SK-N-MC (cell line): ENCODE measurements around the gene SCD5.

ENCODE experiments used
- DNase-seq: peaks from one replicate; pipeline ENCODE4 v3.0.0-alpha.2; 2011; ENCODE audit warnings: low read depth, low spot score
- H3K27ac ChIP-seq: fragments of 200-600 bp; sonication (generic); 2 replicates; pipeline ENCODE4 v1.5.1; 2016; ENCODE audit warnings: mixed run types
- H3K36me3 ChIP-seq: fragments of 200-600 bp; sonication (generic); 2 replicates; pipeline ENCODE4 v1.6.1; 2017; ENCODE audit warnings: antibody characterized with exemption, low read length, mixed read lengths; ENCODE audit not compliant: insufficient read depth
- H3K4me3 ChIP-seq: fragments of 200-600 bp; sonication (generic); 2 replicates; pipeline ENCODE4 v1.5.1; 2016
- H3K9ac ChIP-seq: fragments of 200-600 bp; sonication (generic); 2 replicates; pipeline ENCODE4 v1.8.0; 2017; ENCODE audit warnings: mixed run types, mixed read lengths; ENCODE audit not compliant: insufficient read length
- H3K9me3 ChIP-seq: fragments of 200-600 bp; sonication (generic); 2 replicates; pipeline ENCODE4 v1.6.1; 2017; ENCODE audit warnings: low read depth, mild to moderate bottlenecking, antibody characterized with exemption, low read length, moderate library complexity, mixed read lengths
- EZH2 ChIP-seq: fragments of 200-600 bp; sonication (generic); IDR thresholded peaks from one replicate; pipeline ENCODE4 v1.6.1; 2017; ENCODE audit warnings: antibody characterized with exemption
- FOXP2 ChIP-seq: optimal IDR thresholded peaks from 2 replicates; pipeline ENCODE3; 2011; ENCODE audit warnings: mild to moderate bottlenecking, moderate library complexity; ENCODE audit not compliant: insufficient read depth; ENCODE audit errors: extremely low read length, control extremely low read depth
- POLR2AphosphoS5 ChIP-seq: IDR thresholded peaks from 2 replicates; pipeline ENCODE4 v1.6.1; 2012; ENCODE audit warnings: mild to moderate bottlenecking, low read depth, low read length, borderline replicate concordance

Gene SCD5

DNA sequence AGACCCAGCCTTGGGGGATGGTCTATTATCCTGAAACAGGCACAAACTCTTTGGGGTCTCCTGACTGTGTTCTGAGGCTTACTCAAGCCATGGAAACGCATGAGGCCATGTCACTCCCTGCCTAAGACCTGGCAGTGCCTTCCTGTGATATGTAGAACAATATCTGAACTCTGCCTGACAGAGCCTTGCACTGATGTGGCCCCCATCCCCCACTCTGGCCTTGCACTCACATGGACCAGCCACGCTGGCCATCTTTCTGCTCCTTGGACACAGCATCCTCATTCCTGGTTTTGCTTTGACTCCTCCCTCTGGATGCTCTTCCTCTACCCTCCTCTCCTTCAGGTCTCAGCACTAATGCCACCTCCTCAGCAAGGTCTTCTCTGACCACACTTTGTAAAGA, 100.2 kb downstream of the SCD5 start:
- no peaks in the 10 kb centered on the region for H3K36me3 ChIP-seq
- H3K9me3 ChIP-seq = no peaks in the 10 kb centered on the region
- no peak overlapping the region for H3K9ac ChIP-seq
- TF ChIP-seq FOXP2 = no peak
- no peak for TF ChIP-seq EZH2
- no peak for TF ChIP-seq POLR2AphosphoS5
- H3K27ac ChIP-seq = no peak overlapping the region
- DNase-seq = no peak
- H3K4me3 ChIP-seq = no peak overlapping the region

DNA sequence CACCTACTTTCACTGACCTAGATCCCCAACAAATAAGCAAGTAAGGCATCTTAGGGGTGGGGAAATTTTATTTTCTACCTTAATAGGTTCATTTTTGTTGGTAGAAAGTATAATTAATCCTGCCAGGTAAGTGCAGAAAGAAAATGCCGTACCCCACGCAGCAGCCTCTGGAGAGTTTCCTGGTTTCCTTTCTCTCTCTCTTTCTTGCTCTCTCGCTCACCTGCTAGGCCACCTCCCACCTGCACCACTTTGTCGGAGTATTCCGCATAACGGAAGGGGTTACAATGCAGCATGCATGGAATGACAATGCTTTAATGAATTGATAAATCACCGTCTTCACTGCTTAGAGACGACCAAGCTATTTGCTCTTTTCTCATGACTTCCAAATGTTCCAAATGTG, 101.0 kb downstream of the SCD5 start:
- TF ChIP-seq POLR2AphosphoS5 = no peak
- no peak for TF ChIP-seq EZH2
- no peak for DNase-seq
- H3K4me3 ChIP-seq = no peak overlapping the region

DNA sequence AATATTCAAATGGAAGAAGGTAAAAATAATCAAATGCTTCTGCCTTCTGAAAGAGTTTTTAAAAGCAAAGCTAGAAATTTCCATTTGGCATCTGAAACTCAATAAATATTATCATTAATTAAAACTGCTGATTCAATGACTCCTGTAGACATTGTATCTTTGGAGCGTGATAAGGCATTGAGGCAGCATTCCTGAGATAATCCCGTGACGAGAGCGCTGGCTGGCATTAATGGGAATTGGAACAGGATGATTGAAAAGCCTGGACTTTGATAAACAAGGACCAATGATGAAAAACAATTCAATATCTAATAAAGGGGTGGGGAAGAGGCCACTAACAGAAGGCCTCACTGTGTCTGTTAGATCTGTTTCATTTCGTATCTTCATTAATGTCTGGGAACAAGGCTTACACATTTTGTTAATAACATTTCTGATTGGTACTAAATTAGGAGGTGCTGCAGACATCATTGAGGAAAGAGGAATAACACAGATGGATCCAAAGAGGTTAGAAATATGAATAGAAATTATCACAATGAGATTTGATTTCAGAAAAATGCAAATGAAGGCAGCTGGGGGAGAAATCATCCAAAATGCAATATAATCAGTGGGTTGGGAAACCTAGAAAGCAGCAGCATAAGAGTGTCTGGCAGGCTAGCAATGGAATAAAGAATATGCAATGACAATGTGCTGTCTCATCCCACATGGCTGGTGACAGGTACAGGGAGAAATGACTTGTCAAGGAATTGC, 102.3 kb downstream of the SCD5 start:
- DNase-seq = no peak
- Histone ChIP-seq H3K27ac (no peak overlapping the region), H3K4me3 (no peak overlapping the region), H3K9me3 (no peaks in the 10 kb centered on the region), H3K9ac (no peak overlapping the region), H3K36me3 (no peaks in the 10 kb centered on the region)
- TF ChIP-seq FOXP2 (no peak), EZH2 (no peak), POLR2AphosphoS5 (no peak)

More for the DNA sequence above, 101.0 kb downstream of the SCD5 start:
- H3K27ac ChIP-seq = no peak overlapping the region
- H3K9ac ChIP-seq = no peak overlapping the region
- no peaks in the 10 kb centered on the region for H3K9me3 ChIP-seq
- no peaks in the 10 kb centered on the region for H3K36me3 ChIP-seq

DNA sequence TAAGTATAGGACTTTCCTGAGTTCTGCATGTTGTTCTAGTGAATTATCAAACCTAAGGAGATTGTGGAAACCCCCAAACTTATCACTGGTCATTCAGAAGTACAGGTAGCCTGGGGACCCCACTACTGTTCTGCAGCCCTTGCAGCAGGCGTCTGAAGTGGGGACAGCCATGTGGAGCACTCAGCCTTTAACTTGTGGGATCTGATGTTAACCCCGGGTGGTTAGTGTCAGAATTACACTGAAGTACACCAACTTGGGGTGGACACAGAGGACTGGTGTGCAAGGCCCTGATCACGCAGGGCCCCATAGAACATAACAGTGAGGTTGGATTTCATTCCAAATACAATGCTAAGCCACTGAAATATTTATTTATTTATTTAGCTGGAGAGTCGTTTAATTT, 103.7 kb downstream of the SCD5 start:
- no peaks in the 10 kb centered on the region for H3K9me3 ChIP-seq
- no peak overlapping the region for H3K9ac ChIP-seq
- H3K36me3 ChIP-seq = no peaks in the 10 kb centered on the region
- H3K27ac ChIP-seq = no peak overlapping the region
- no peak for DNase-seq
- no peak overlapping the region for H3K4me3 ChIP-seq
- TF ChIP-seq POLR2AphosphoS5 (no peak), FOXP2 (no peak), EZH2 (no peak)

DNA sequence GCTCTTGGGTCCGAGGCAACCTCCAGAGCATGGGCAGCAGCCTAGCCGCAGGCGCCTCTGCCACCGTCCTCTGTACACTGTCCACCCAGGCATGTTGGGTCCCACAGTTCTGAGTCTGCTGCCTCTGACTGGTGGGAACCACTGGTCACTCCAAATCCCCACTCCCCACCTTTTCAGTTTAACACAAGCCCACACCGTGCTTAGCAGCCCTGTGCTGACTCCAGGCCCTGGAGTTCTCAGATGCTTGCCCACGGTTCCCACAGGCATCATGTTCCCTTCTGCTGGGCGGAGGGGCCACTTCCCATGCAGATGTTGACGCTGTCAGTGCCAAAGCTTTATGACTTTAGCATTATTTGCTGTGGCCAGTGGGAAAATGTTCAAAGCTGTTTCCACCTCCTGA, 104.5 kb downstream of the SCD5 start:
- no peaks in the 10 kb centered on the region for H3K9me3 ChIP-seq
- no peak overlapping the region for H3K27ac ChIP-seq

DNA sequence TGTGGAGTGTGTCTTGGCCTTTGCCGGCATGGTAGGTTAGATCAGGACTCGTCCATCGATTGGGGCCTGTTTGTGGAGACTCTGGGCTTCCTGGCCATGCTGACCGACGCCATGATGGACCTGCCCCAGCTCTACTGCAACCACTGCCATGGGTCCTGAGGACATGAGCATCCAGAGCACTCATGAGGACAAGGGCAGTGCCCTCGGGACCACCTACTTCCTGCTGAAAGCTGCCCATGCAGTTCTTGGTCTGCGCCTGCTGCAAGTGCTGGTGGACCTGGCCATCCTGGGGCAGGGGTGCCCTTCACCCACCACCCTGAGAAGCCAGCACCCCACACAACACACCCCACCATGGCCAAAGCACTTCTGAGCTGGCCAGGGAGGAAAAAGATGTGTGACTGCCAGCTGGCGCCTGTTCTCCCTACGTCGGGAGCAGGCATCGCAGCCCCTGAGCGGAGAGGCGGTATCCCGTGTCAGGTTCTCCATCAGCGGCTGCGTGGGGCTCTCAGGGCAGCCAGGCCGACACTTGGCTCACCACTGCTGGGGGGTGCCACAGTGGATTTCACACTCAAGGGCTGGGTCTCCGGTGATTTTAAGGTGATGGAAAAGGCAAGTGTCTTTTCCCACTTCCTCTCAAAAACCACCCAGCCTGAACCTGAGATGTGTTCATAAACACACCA, 106.4 kb downstream of the SCD5 start:
- H3K4me3 ChIP-seq = no peak overlapping the region
- H3K36me3 ChIP-seq = no peaks in the 10 kb centered on the region

More for the DNA sequence above, 104.5 kb downstream of the SCD5 start:
- H3K9ac ChIP-seq = no peak overlapping the region
- TF ChIP-seq EZH2 (no peak), FOXP2 (no peak), POLR2AphosphoS5 (no peak)
- no peak overlapping the region for H3K4me3 ChIP-seq
- H3K36me3 ChIP-seq = no peaks in the 10 kb centered on the region
- DNase-seq = no peak

DNA sequence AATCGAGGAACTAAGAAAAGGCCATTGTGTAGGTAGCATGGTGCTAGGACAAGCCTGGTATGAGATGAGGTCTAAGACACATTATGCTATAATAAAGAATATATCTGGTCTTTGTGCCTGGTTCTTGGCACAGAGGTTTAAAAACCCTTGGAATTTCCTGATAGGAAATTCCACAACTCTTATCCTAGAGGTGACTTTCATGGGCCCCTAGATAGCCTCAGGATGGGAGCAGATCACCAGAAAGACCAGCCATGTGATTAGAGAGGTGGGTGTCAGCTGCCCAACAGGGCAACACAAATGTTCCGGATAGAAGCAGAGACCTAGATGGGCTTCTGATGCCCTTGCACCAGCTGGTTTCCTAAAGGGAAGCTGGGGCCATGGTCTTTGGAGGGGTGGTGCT, 107.2 kb downstream of the SCD5 start:
- no peak for DNase-seq
- TF ChIP-seq EZH2 = no peak
- TF ChIP-seq POLR2AphosphoS5 = no peak
- TF ChIP-seq FOXP2 = no peak
- no peak overlapping the region for H3K9ac ChIP-seq
- H3K36me3 ChIP-seq = no peaks in the 10 kb centered on the region
- no peak overlapping the region for H3K4me3 ChIP-seq
- H3K9me3 ChIP-seq = no peaks in the 10 kb centered on the region
- H3K27ac ChIP-seq = no peak overlapping the region

More for the DNA sequence above, 106.4 kb downstream of the SCD5 start:
- no peak for DNase-seq
- Histone ChIP-seq H3K9ac (no peak overlapping the region), H3K27ac (no peak overlapping the region), H3K9me3 (no peaks in the 10 kb centered on the region)
- TF ChIP-seq EZH2 (no peak), FOXP2 (no peak), POLR2AphosphoS5 (no peak)

DNA sequence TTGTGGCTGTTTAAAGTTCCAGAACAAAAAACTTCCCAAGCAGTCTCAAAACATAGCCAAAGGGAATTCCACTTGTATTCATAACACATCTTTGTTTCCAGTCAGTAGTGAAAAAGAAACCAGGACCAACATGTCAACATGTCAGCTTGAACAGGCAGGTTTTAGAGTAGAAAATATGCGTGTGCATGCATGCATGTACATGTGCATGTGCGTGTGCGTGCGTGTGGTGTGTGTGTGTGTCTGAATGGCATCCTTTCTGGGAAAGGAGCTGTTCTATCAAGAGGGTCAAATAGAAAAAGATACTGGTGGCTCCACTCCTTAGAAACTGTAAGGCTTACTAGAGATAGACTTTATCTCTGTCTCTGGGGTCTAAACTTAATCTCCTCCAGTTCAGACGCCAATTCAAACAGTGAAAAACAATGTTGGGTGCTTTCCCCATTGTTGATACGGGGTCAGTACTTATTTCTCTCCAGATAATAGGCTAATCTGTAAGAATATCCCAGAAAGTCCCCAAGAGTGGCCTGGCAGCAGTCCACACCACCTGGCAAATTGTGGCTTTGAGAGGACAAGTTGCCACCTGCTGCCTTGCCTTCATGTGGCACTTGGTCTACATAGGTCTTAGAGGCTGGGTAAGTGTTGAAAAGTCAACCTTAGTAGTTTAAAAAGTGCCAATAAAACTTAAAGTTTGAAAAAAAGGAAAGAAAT, 110.4 kb downstream of the SCD5 start:
- Histone ChIP-seq H3K36me3 (no peaks in the 10 kb centered on the region), H3K27ac (no peak overlapping the region), H3K9me3 (no peaks in the 10 kb centered on the region), H3K9ac (no peak overlapping the region), H3K4me3 (no peak overlapping the region)
- no peak for TF ChIP-seq FOXP2
- no peak for DNase-seq

DNA sequence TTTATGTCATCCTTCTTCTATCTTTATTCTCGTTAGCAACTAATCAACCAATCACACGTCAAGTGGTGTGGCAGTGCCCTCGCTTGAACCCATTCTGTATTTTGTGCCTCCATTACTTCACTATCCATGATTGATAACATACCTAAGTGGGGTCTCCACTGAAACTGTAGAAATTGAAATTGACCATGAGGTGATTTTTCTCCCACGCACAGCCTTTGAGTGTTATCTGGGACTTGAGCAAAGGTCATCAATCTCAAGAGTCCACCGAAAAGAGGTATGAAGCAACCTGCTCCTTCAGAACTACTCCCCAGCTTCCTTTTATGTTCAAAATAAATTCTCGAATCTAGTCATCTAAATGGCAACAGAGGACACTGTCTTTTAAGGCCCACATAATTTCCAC, 111.1 kb downstream of the SCD5 start:
- no peak overlapping the region for H3K9ac ChIP-seq
- no peak overlapping the region for H3K4me3 ChIP-seq
- no peaks in the 10 kb centered on the region for H3K9me3 ChIP-seq
- DNase-seq = no peak
- no peaks in the 10 kb centered on the region for H3K36me3 ChIP-seq
- TF ChIP-seq EZH2 = no peak
- TF ChIP-seq FOXP2 = no peak
- no peak for TF ChIP-seq POLR2AphosphoS5
- H3K27ac ChIP-seq = no peak overlapping the region
